Ascending aorta (tissue), 2 donors: Measurements from ENCODE around the gene TSSK2. TPM values are rescaled to one million over a fixed set of nuclear protein-coding genes. Genes with fewer than 3 reads are reported as not detected.

ENCODE experiments used
- DNase-seq, 2 donors: peaks; one replicate each; pipeline ENCODE4 v3.0.0-alpha.2; 2019; ENCODE audit warnings: low spot score in 2 of 2
- H3K27ac ChIP-seq, 2 donors: fragments of 200-600 bp; sonication (generic); one replicate each; pipeline ENCODE4 v1.5.1; 2016 to 2017; ENCODE audit warnings: mild to moderate bottlenecking in 1 of 2
- H3K27me3 ChIP-seq: fragments of 200-600 bp; sonication (generic); one replicate; pipeline ENCODE4 v1.5.1; 2017
- H3K36me3 ChIP-seq, 2 donors: fragments of 200-600 bp; sonication (generic); one replicate each; pipeline ENCODE4 v1.5.1; 2016
- H3K4me1 ChIP-seq, 2 donors: fragments of 200-600 bp; sonication (generic); one replicate each; pipeline ENCODE4 v1.5.1; 2016 to 2017; ENCODE audit warnings: mild to moderate bottlenecking in 1 of 2
- H3K4me3 ChIP-seq, 2 donors: fragments of 200-600 bp; sonication (generic); one replicate each; pipeline ENCODE4 v1.5.1; 2016 to 2017; ENCODE audit warnings: mild to moderate bottlenecking in 1 of 2
- H3K9me3 ChIP-seq, 2 donors: fragments of 200-600 bp; sonication (generic); one replicate each; pipeline ENCODE4 v1.5.1; 2016
- CTCF ChIP-seq, 3 experiments: fragments of 200-600 bp in 2 of 3; fragments of 450-650 bp in 1 of 3; sonication (generic) in 2 of 3; IDR thresholded peaks; one replicate each; pipeline ENCODE4 v1.5.1; 2016 to 2019; ENCODE audit warnings: antibody characterized with exemption in 3 of 3, mild to moderate bottlenecking in 1 of 3, moderate library complexity in 1 of 3
- intact Hi-C: fragments of 100-400 bp; cut with DNase I; formaldehyde crosslinking; loops from one replicate; pipeline ENCODE4 v1.15.1; 2023
- total RNA-seq: library from RNA; depleted of rRNA; stranded (reverse); fragments of >200 nt; gene quantifications from one replicate; pipeline ENCODE4 v1.1.0, GENCODE V29; 2016

TSSK2 gene
- total RNA-seq, 1 donor from 2014 or later: not detected

DNA sequence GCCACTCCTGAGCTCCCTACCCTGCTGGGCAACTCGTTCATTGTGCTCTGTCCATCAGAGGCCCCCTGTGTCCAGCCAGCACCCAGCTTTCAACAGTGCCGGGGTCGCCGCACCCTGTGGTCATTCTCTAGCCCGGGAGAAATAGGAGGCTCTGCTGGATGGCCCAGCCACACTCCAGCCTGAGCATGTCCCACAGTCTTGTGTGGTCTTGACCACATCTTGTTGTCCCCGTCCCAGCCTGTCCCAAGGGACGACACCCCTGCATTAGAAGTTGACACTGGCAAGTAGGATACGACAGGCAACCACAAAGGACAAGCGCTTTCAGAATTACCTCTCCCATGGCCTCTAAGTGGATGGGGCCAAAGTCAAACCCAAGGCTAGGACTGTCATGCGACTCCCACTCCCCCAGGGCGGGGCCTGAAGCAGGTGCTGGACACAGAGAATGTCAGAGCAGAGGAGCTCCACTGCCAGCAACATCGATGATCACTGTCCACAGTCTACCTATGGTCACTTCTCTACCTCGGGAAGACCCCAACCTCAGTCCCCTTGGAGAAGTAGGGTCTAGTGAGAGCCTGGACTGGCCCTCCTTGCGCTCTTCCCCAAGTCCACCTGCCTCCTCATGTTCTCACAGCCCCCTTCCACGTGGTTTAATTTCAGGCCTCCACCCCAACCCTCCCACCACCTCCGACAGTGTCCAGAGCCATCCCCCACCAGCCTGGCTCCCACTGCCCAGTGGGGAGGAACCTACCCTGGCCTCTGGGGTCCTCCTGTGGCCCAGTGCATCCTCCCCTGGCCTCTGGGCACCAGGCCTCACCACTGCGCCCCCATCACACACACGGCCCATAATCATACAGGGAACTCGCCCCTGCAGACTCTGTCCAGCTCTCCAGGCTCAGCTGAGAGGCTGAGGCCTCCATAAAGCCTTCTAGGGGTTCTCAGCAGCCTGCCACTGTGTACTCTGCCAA, 4.5 kb upstream of the TSSK2 start:
- no peak for DNase-seq
- Histone ChIP-seq H3K9me3 (no peaks in the 10 kb centered on the region), H3K4me3 (no peak overlapping the region), H3K27me3 (no peaks in the 10 kb centered on the region), H3K4me1 (no peaks in the 10 kb centered on the region), H3K36me3 (peaks cover 0 to 2% of the 10 kb centered on the region in 2 donors), H3K27ac (no peak overlapping the region)
- intact Hi-C loops: no loop called here
- no peak for TF ChIP-seq CTCF (IDR thresholded peaks at IDR 0.05)

- no peak for TF ChIP-seq CTCF (IDR thresholded peaks at IDR 0.05)
- Histone ChIP-seq H3K4me1 (no peaks in the 10 kb centered on the region), H3K9me3 (no peaks in the 10 kb centered on the region), H3K36me3 (peaks cover 4 to 9% of the 10 kb centered on the region in 2 donors), H3K27me3 (no peaks in the 10 kb centered on the region), H3K27ac (no peak overlapping the region), H3K4me3 (no peak overlapping the region)
- intact Hi-C loops: no loop called here
- DNase-seq: no peak
These were observed 3.6 kb upstream of the TSSK2 start for GRCh38 chr22:19127329-19128008.

GRCh38 chr22:19128009-19128401, 3.1 kb upstream of the TSSK2 start:
- TF ChIP-seq CTCF (IDR thresholded peaks at IDR 0.05): no peak
- no peak for DNase-seq
- no peak overlapping the region for H3K4me3 ChIP-seq

GRCh38 chr22:19128946-19129727, 2.0 kb upstream of the TSSK2 start:
- intact Hi-C loops: no loop called here
- no peak for DNase-seq
- Histone ChIP-seq H3K9me3 (no peaks in the 10 kb centered on the region), H3K27ac (no peak overlapping the region), H3K4me3 (no peak overlapping the region), H3K36me3 (peaks cover 17 to 26% of the 10 kb centered on the region in 2 donors), H3K4me1 (no peaks in the 10 kb centered on the region), H3K27me3 (no peaks in the 10 kb centered on the region)
- no peak for TF ChIP-seq CTCF (IDR thresholded peaks at IDR 0.05)

More at GRCh38 chr22:19128009-19128401, 3.1 kb upstream of the TSSK2 start:
- intact Hi-C loops: no loop called here
- peaks cover 6 to 15% of the 10 kb centered on the region in 2 donors for H3K36me3 ChIP-seq
- H3K27me3 ChIP-seq: no peaks in the 10 kb centered on the region
- H3K27ac ChIP-seq: no peak overlapping the region
- no peaks in the 10 kb centered on the region for H3K4me1 ChIP-seq
- no peaks in the 10 kb centered on the region for H3K9me3 ChIP-seq

- no peak for DNase-seq
- TF ChIP-seq CTCF (IDR thresholded peaks at IDR 0.05): no peak
- H3K4me3 ChIP-seq: no peak overlapping the region
- intact Hi-C loops: no loop called here
- H3K27me3 ChIP-seq: no peaks in the 10 kb centered on the region
- no peaks in the 10 kb centered on the region for H3K9me3 ChIP-seq
- peaks cover 24 to 33% of the 10 kb centered on the region in 2 donors for H3K36me3 ChIP-seq
- H3K4me1 ChIP-seq: no peaks in the 10 kb centered on the region
- H3K27ac ChIP-seq: no peak overlapping the region
These were observed 1.2 kb upstream of the TSSK2 start for GRCh38 chr22:19129871-19130270.
